ENCODE results near the gene NTHL1.

DNA sequence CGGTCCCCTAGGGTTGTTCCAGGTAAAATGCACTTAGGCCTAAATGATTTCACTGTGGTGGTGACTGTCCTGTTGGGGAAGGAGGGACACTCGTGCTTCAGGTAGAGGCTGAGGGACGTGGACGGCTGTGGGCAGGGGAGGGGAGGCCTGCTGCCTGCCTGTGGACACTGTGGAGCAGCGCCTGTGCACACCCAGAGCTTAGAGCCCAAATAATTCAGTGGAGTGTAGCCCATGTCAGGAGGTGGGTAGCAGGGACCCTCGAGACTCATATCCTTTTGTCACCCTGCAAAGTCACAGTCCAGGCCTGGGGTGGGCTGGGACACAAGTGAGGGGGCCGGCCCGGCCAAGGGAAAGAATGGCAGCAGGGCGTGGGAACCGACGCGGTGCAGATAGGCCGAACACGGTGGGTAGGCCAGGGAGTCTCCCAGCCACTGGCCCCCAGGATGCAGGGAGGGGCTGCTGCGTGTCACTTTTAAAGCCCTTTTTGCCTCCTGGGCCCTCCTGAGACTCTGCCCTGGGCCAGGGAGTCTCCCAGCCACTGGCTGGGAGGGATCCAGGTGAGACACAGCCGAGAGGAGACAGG is 21.7 kb downstream of the NTHL1 start:
- no peak for TF ChIP-seq RAD21 (CRISPR knock-in tag; IDR thresholded peaks at IDR 0.05)
- TF ChIP-seq JUNB (CRISPR knock-in tag; IDR thresholded peaks at IDR 0.05; ENCODE audit: borderline replicate concordance): no peak
- TF ChIP-seq ZNF562 (CRISPR knock-in tag; IDR thresholded peaks at IDR 0.05; ENCODE audit: borderline replicate concordance): no peak
- TF ChIP-seq KDM1A (CRISPR knock-in tag; IDR thresholded peaks at IDR 0.05): no peak
- TF ChIP-seq HDAC2 (CRISPR knock-in tag; IDR thresholded peaks at IDR 0.05): no peak
- no peak for TF ChIP-seq POLR2AphosphoS5 (IDR thresholded peaks at IDR 0.05; ENCODE audit: low read depth, low read length)
- TF ChIP-seq, protein P1, sequence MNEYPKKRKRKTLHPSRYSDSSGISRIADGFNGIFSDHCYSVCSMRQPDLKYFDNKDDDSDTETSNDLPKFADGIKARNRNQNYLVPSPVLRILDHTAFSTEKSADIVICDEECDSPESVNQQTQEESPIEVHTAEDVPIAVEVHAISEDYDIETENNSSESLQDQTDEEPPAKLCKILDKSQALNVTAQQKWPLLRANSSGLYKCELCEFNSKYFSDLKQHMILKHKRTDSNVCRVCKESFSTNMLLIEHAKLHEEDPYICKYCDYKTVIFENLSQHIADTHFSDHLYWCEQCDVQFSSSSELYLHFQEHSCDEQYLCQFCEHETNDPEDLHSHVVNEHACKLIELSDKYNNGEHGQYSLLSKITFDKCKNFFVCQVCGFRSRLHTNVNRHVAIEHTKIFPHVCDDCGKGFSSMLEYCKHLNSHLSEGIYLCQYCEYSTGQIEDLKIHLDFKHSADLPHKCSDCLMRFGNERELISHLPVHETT (CRISPR knock-in tag; conservative IDR thresholded peaks at IDR 0.05): no peak
- TF ChIP-seq, protein P2, sequence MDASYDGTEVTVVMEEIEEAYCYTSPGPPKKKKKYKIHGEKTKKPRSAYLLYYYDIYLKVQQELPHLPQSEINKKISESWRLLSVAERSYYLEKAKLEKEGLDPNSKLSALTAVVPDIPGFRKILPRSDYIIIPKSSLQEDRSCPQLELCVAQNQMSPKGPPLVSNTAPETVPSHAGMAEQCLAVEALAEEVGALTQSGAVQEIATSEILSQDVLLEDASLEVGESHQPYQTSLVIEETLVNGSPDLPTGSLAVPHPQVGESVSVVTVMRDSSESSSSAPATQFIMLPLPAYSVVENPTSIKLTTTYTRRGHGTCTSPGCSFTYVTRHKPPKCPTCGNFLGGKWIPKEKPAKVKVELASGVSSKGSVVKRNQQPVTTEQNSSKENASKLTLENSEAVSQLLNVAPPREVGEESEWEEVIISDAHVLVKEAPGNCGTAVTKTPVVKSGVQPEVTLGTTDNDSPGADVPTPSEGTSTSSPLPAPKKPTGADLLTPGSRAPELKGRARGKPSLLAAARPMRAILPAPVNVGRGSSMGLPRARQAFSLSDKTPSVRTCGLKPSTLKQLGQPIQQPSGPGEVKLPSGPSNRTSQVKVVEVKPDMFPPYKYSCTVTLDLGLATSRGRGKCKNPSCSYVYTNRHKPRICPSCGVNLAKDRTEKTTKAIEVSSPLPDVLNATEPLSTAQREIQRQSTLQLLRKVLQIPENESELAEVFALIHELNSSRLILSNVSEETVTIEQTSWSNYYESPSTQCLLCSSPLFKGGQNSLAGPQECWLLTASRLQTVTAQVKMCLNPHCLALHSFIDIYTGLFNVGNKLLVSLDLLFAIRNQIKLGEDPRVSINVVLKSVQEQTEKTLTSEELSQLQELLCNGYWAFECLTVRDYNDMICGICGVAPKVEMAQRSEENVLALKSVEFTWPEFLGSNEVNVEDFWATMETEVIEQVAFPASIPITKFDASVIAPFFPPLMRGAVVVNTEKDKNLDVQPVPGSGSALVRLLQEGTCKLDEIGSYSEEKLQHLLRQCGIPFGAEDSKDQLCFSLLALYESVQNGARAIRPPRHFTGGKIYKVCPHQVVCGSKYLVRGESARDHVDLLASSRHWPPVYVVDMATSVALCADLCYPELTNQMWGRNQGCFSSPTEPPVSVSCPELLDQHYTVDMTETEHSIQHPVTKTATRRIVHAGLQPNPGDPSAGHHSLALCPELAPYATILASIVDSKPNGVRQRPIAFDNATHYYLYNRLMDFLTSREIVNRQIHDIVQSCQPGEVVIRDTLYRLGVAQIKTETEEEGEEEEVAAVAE (CRISPR knock-in tag; IDR thresholded peaks at IDR 0.05; ENCODE audit: borderline replicate concordance): no peak
